ENCODE data around the gene TPGS1. TPM values are rescaled to one million over a fixed set of nuclear protein-coding genes. Genes with fewer than 3 reads are reported as not detected.

Gene TPGS1
- total RNA-seq, 1 donor from 2014 or later, result 52.7 TPM

DNA sequence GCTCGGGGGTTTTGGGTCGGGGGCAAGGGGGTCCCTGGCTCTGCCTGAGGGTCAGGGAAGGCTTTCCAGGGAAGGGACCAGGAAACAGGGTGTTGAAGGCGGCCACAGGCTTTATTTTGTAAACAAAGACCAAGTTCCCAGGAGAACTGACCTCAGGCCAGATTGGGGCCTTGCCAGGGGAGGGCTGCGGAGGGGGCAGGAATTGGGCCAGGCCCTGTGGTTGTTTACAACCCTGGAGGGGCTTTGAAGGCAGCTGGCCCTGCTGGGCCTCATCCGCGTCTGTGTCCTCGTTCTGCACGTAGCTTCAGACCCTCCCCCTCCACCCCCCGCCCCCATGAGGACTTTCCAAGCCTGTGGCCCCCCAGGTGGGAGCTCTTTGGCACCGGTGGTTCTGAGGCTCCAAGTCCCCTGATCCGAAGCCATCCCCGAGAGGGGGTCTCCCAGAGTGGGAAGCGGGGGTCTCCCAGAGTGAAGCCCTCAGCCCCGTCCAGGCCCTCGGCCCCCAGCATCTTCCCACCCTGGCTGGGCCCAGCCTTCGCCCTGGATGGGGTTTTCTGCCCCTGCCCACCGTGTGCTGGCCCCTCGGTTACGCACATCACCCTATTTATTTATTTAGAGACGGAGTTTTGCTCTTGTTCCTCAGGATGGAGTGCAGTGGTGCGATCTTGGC is 51.6 kb downstream of the TPGS1 start:
- H3K27me3 ChIP-seq (ENCODE audit: control insufficient read depth, insufficient read depth, low read length), result no peaks in the 10 kb centered on the region
- no peaks in the 10 kb centered on the region for H3K36me3 ChIP-seq (ENCODE audit: control insufficient read depth, insufficient read depth, low read length)
- DNase-seq (ENCODE audit: low read depth), result no peak
- H3K4me3 ChIP-seq (ENCODE audit: low read depth, low read length), result no peak overlapping the region
- TF ChIP-seq, protein P1, sequence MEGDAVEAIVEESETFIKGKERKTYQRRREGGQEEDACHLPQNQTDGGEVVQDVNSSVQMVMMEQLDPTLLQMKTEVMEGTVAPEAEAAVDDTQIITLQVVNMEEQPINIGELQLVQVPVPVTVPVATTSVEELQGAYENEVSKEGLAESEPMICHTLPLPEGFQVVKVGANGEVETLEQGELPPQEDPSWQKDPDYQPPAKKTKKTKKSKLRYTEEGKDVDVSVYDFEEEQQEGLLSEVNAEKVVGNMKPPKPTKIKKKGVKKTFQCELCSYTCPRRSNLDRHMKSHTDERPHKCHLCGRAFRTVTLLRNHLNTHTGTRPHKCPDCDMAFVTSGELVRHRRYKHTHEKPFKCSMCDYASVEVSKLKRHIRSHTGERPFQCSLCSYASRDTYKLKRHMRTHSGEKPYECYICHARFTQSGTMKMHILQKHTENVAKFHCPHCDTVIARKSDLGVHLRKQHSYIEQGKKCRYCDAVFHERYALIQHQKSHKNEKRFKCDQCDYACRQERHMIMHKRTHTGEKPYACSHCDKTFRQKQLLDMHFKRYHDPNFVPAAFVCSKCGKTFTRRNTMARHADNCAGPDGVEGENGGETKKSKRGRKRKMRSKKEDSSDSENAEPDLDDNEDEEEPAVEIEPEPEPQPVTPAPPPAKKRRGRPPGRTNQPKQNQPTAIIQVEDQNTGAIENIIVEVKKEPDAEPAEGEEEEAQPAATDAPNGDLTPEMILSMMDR (IDR thresholded peaks at IDR 0.05; ENCODE audit: insufficient read depth, low read length, poor library complexity, severe bottlenecking), result no peak

DNA sequence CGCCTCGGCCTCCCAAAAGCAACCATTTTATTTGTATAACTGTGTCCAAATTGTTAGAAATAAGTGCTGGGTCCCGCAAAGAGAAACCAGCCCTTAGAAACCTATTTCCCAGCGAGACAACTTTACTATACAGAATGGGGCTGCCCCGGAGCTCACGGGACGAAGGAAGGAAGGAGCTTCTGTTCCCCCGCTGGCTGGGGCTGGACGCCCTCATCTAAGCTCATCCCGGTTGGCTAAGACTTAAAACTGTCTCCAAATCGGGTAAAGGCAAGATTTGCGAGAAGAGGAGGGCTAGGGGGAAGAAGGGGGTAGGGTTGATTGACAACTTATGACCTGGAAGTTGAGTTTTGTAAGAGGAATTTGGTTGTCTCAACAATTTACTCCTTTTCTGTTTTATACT is 52.8 kb downstream of the TPGS1 start:
- H3K4me3 ChIP-seq (ENCODE audit: low read depth, low read length), result no peak overlapping the region
- DNase-seq (ENCODE audit: low read depth), result no peak
- TF ChIP-seq, protein P1 (IDR thresholded peaks at IDR 0.05; ENCODE audit: insufficient read depth, low read length, poor library complexity, severe bottlenecking), result no peak
- no peaks in the 10 kb centered on the region for H3K36me3 ChIP-seq (ENCODE audit: control insufficient read depth, insufficient read depth, low read length)
- no peaks in the 10 kb centered on the region for H3K27me3 ChIP-seq (ENCODE audit: control insufficient read depth, insufficient read depth, low read length)

DNA sequence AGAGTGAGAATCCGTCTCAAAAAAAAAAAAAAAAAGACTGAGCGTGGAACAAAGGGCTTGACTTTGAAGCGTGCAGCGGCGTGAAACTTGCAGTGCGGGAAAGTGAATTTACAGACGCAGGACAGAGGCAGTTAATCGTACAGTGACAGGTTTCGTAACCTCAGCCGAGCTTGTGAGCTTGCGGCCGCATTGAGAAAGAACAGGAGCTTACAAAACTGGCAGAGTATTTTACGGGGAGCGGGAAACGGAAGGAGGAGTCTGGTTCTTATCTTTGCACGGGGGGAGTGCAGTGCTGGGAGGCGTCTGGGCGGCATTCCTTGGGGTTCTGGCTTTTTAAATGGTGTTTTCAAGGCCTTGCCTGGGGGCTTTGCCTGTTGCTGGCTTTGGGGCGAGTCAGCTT is 59.1 kb downstream of the TPGS1 start:
- TF ChIP-seq, protein P1 (IDR thresholded peaks at IDR 0.05; ENCODE audit: insufficient read depth, low read length, poor library complexity, severe bottlenecking), result no peak
- no peak for DNase-seq (ENCODE audit: low read depth)
- Histone ChIP-seq H3K4me3 (ENCODE audit: low read depth, low read length) (no peak overlapping the region), H3K36me3 (ENCODE audit: control insufficient read depth, insufficient read depth, low read length) (no peaks in the 10 kb centered on the region), H3K27me3 (ENCODE audit: control insufficient read depth, insufficient read depth, low read length) (no peaks in the 10 kb centered on the region)

DNA sequence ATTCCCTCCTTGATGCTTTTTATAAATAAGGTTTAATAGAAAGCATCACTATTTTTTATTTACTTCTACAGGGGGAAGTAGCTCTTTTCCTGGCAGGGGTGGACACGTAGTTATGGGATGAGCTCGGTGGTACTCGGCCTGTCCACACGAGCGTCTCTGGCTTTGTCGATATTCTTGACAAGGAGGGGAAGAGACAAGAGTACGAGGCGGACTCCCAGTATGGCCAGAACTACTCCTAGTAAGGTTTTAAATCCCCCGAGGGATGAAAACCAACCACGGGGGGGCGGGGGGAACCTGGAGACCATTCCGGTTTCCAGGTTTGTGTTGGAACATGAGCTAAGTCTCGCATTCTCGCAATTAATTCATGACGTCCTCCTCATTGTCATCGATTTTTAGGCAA is 59.5 kb downstream of the TPGS1 start:
- TF ChIP-seq, protein P1 (IDR thresholded peaks at IDR 0.05; ENCODE audit: insufficient read depth, low read length, poor library complexity, severe bottlenecking), result no peak
- no peak for DNase-seq (ENCODE audit: low read depth)
- H3K27me3 ChIP-seq (ENCODE audit: control insufficient read depth, insufficient read depth, low read length), result no peaks in the 10 kb centered on the region
- H3K4me3 ChIP-seq (ENCODE audit: low read depth, low read length), result no peak overlapping the region
- H3K36me3 ChIP-seq (ENCODE audit: control insufficient read depth, insufficient read depth, low read length), result no peaks in the 10 kb centered on the region

DNA sequence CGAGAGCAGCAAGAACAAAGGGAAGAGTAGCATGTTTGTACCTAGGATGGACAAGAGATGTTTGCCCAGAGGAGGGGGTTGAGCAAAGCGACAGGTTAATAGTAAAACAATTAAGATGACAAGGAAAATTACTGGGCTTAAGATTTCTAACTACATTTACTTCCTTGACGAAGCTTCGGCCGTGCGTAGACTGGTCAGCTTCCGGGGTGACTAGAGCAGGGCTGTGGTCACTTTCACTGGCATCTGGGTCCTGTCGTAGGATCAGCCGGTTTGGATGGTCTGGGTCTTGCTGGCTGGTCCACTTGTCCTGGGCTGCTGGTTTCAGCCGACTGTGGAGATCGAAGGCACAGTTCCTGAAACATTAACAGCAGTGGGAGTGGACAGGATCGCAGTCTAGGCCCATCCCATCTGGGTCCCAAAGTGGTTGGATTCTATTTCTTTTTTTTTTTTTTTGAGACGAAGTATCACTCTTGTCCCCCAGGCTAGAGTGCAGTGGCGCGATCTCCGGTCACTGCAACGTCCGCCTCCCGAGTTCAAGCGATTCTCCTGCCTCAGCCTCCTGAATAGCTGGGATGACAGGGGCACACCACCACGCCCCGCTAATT is 60.1 kb downstream of the TPGS1 start:
- no peak overlapping the region for H3K4me3 ChIP-seq (ENCODE audit: low read depth, low read length)
- no peaks in the 10 kb centered on the region for H3K27me3 ChIP-seq (ENCODE audit: control insufficient read depth, insufficient read depth, low read length)

More for the DNA sequence above, 60.1 kb downstream of the TPGS1 start:
- TF ChIP-seq, protein P1 (IDR thresholded peaks at IDR 0.05; ENCODE audit: insufficient read depth, low read length, poor library complexity, severe bottlenecking), result no peak
- no peaks in the 10 kb centered on the region for H3K36me3 ChIP-seq (ENCODE audit: control insufficient read depth, insufficient read depth, low read length)
- no peak for DNase-seq (ENCODE audit: low read depth)

Other genes with a start within 250 kb of the TPGS1 start
- 63.0 and 64.1 TPM in 2 replicates for gene PLPP2, start 216.1 kb upstream of the TPGS1 start, total RNA-seq
- 12.7 and 18.4 TPM in 2 replicates for gene MIER2, start 162.7 kb upstream of the TPGS1 start, total RNA-seq
- not detected in 2 replicates for gene C2CD4C, start 98.3 kb upstream of the TPGS1 start, total RNA-seq
- 15.2 and 19.5 TPM in 2 replicates for gene SHC2, start 46.5 kb upstream of the TPGS1 start, total RNA-seq
- gene MADCAM1, start 11.0 kb upstream of the TPGS1 start, total RNA-seq, result 0.14 and 0.46 TPM in 2 replicates
- 168 and 194 TPM in 2 replicates for gene CDC34, start 24.3 kb downstream of the TPGS1 start, total RNA-seq
- not detected in 2 replicates for gene GZMM, start 36.6 kb downstream of the TPGS1 start, total RNA-seq
- gene BSG, start 65.1 kb downstream of the TPGS1 start, total RNA-seq, result 838 and 979 TPM in 2 replicates
- gene HCN2, start 82.4 kb downstream of the TPGS1 start, total RNA-seq, result 0.13 and 0.48 TPM in 2 replicates
- gene POLRMT, start 126.0 kb downstream of the TPGS1 start, total RNA-seq, result 47.6 and 50.0 TPM in 2 replicates
- not detected in 2 replicates for gene FGF22, start 132.4 kb downstream of the TPGS1 start, total RNA-seq
- 77.6 and 107 TPM in 2 replicates for gene RNF126, start 155.7 kb downstream of the TPGS1 start, total RNA-seq
- gene FSTL3, start 168.9 kb downstream of the TPGS1 start, total RNA-seq, result 378 and 504 TPM in 2 replicates
- not detected in 2 replicates for gene PRSS57, start 188.0 kb downstream of the TPGS1 start, total RNA-seq
- 42.8 and 49.8 TPM in 2 replicates for gene PALM, start 201.4 kb downstream of the TPGS1 start, total RNA-seq
- gene MISP, start 243.6 kb downstream of the TPGS1 start, total RNA-seq, result 45.6 and 52.4 TPM in 2 replicates

Data from kidney epithelial cell (primary cell).